Muscle of leg (tissue), 11 donors: Measurements from ENCODE around the gene CPLANE2. TPM values are rescaled to one million over a fixed set of nuclear protein-coding genes. Genes with fewer than 3 reads are reported as not detected.
A peak's percentile ranks its signal among the peaks of the same experiment; 100 is the strongest.
"Not testable (repeated sequence)": the region's sequence is repeated elsewhere in the genome, so short reads cannot be mapped to it uniquely, and the experiment has no call there.

Experiments
- DNase-seq: peaks from one replicate; pipeline ENCODE4 v3.0.0; 2013
- H3K27ac ChIP-seq: one replicate; pipeline ENCODE4 v1.5.1; 2013; ENCODE audit warnings: mild to moderate bottlenecking, low read length, control low read depth
- H3K27me3 ChIP-seq: one replicate; pipeline ENCODE4 v1.6.1; 2013; ENCODE audit warnings: low read length; ENCODE audit not compliant: control insufficient read depth, insufficient read depth
- H3K36me3 ChIP-seq: one replicate; pipeline ENCODE4 v1.6.1; 2013; ENCODE audit warnings: low read length; ENCODE audit not compliant: control insufficient read depth, insufficient read depth
- H3K4me1 ChIP-seq: one replicate; pipeline ENCODE4 v1.6.1; 2013; ENCODE audit warnings: low read length; ENCODE audit not compliant: control insufficient read depth, insufficient read depth
- H3K4me3 ChIP-seq: one replicate; pipeline ENCODE4 v1.5.1; 2013; ENCODE audit warnings: low read length, control low read depth
- H3K9me3 ChIP-seq: replicated peaks from 2 replicates; pipeline ENCODE4 v1.6.1; 2013; ENCODE audit warnings: low read depth, low read length; ENCODE audit not compliant: control insufficient read depth
- WGBS: methylation state at CpG from one replicate; pipeline ENCODE4 v1.1.5; 2013; ENCODE audit warnings: missing lambda C conversion rate; ENCODE audit not compliant: insufficient coverage; 5-methylcytosine and 5-hydroxymethylcytosine counted together
- polyA plus RNA-seq, 8 donors: library from polyadenylated mRNA; unstranded; fragments of 120-200 nt; gene quantifications; one replicate each; pipeline versions ENCODE4 v1.2.1 to v1.2.3, GENCODE V29; 2013; ENCODE audit warnings: inconsistent platforms in 1 of 8, low replicate concordance in 1 of 8; ENCODE audit not compliant: insufficient read length in 8 of 8, insufficient read depth in 1 of 8
- total RNA-seq: library from RNA; stranded (reverse); fragments of 120-200 nt; gene quantifications from one replicate; pipeline ENCODE4 v1.2.4, GENCODE V29; 2013

Gene CPLANE2
- total and polyA plus RNA-seq, 9 donors, result 1.7 to 3.4 (median 2.8) TPM

- Histone ChIP-seq H3K4me1 (peaks cover 30% of the 10 kb centered on the region), H3K27me3 (peaks cover 34% of the 10 kb centered on the region), H3K9me3 (no peaks in the 10 kb centered on the region), H3K4me3 (no peak overlapping the region), H3K27ac (no peak overlapping the region), H3K36me3 (no peaks in the 10 kb centered on the region)
- DNase-seq, result no peak
- WGBS, result 84% methylated on average over 25 of the region's 35 CpGs
Measured at GRCh38 chr1:16231331-16232315, 5.4 kb downstream of the CPLANE2 start.

GRCh38 chr1:16230744-16231143 lies 6.2 kb downstream of the CPLANE2 start:
- no peak for DNase-seq
- WGBS, result 77% methylated on average over 10 of the region's 13 CpGs

DNA sequence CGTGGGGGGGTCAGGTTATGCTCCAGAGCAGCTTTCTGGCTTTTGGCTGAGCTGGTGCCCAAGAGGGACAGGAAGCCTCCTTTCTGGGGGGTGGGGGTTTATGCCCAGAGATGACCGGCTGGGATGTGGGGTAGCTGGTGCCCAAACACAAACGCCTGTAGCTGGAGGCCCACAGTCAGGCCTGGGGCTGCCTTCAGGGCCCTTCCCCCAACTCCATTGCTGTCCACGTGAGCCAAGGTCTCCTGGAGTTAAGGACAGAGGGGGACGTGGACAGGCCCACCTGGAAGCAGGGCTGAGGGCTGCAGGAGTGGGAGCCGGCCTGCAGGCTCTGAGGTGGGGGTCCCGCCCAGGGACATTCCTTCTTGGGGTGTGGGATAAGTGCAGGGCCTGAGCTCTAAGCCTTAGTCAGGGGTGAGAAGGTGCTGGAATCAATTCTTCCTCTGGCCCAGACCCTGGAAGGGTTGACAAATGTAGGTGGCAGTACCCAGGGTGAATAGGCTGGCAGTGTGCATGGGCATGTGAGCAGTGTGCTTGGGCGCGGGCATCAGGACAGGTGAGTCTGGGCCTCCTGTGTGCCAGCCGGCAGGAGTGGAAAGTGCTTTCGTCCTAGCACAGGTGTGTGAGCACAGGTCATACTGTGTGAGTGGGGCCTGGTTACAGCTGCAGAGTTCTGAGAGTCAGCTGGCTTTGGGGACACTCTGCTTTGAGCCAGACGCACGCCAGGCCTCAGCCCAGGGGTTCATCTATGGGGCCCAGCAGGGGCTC lies 6.8 kb downstream of the CPLANE2 start:
- H3K9me3 ChIP-seq, result peaks cover 4% of the 10 kb centered on the region
- H3K4me1 ChIP-seq, result peaks cover 27% of the 10 kb centered on the region
- 80% methylated on average over 12 of the region's 13 CpGs for WGBS
- no peak overlapping the region for H3K4me3 ChIP-seq
- no peaks in the 10 kb centered on the region for H3K36me3 ChIP-seq
- DNase-seq, result no peak
- H3K27ac ChIP-seq, result no peak overlapping the region
- H3K27me3 ChIP-seq, result peaks cover 48% of the 10 kb centered on the region

More at GRCh38 chr1:16230744-16231143, 6.2 kb downstream of the CPLANE2 start:
- H3K9me3 ChIP-seq, result peaks cover 4% of the 10 kb centered on the region
- no peak overlapping the region for H3K4me3 ChIP-seq
- H3K27me3 ChIP-seq, result peaks cover 43% of the 10 kb centered on the region
- no peak overlapping the region for H3K27ac ChIP-seq
- no peaks in the 10 kb centered on the region for H3K36me3 ChIP-seq
- peaks cover 27% of the 10 kb centered on the region for H3K4me1 ChIP-seq

DNA sequence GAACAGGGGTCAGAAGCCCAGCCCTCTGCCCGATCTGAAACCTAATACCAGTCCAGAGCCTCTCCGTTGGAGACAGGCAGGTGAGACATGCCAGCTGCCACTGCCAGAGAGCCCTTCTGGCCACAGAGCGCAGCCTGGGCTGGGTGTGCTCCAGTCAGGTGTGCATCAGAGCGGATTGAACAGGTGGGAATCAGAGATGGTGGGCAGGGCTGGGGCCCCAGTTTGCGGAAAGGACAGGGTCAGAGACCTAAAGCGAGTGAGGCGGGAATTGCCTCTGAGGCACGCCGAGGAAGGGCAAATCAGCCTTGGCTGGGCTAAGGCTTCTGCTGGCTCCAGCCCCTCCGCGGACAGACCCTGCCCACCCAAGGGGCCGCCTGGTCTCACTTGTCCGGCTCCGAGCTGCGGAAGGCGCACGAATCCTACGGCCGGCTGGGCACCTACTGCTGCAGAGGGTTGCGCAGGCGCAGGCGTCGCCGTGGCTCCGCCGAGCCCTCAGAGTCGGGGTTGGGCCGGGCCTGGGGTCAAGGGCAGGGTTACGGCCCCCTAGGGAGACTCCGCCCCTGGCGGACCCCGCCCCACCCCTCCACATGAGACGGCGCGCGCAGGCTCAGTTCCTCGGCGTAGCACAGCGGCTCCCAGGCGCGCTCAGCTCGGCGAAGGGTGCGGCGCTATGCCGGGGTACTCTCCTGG lies 10.3 kb downstream of the CPLANE2 start:
- DNase-seq, result no peak
- 5% methylated on average over 33 of the region's 46 CpGs for WGBS
- peaks cover 21% of the 10 kb centered on the region for H3K4me1 ChIP-seq
- H3K9me3 ChIP-seq, result peaks cover 4% of the 10 kb centered on the region
- peak overlapping the region; percentile 13 for H3K4me3 ChIP-seq
- no peak overlapping the region for H3K27ac ChIP-seq
- no peaks in the 10 kb centered on the region for H3K36me3 ChIP-seq
- H3K27me3 ChIP-seq, result peaks cover 48% of the 10 kb centered on the region

- WGBS, result 74% methylated on average over 4 of the region's 7 CpGs
- Histone ChIP-seq H3K4me1 (peaks cover 21% of the 10 kb centered on the region), H3K9me3 (peaks cover 4% of the 10 kb centered on the region), H3K27ac (no peak overlapping the region), H3K27me3 (peaks cover 51% of the 10 kb centered on the region), H3K4me3 (no peak overlapping the region), H3K36me3 (no peaks in the 10 kb centered on the region)
- DNase-seq, result no peak
Measured at GRCh38 chr1:16226129-16226489, 10.9 kb downstream of the CPLANE2 start.

DNA sequence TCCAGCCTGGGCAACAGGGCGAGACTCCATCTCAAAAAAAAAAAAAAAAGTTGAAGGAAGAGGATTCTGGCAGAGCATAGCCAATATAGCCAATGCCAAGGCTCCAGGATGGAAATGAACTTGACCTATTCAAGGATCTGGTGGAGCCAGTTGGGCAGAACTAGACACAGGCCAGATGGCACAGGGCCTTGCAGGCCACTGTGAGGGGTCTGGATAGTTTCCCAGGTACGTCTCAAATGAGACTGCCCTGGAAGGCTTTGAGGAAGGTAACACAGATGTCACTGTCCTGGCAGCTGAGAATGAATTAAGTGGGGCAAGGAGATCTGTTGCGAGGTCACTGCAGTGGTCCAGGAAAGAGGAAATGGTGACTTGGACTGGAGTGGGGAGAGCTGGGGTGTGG lies 12.5 kb downstream of the CPLANE2 start:
- no peak overlapping the region for H3K27ac ChIP-seq
- H3K27me3 ChIP-seq, result peaks cover 45% of the 10 kb centered on the region
- peaks cover 21% of the 10 kb centered on the region for H3K4me1 ChIP-seq
- H3K4me3 ChIP-seq, result no peak overlapping the region
- H3K36me3 ChIP-seq, result no peaks in the 10 kb centered on the region
- H3K9me3 ChIP-seq, result peaks cover 4% of the 10 kb centered on the region
- WGBS, result 81% methylated on average over 3 of the region's 3 CpGs
- no peak for DNase-seq

- not testable (repeated sequence) for H3K9me3 ChIP-seq, H3K4me3 ChIP-seq, H3K27ac ChIP-seq, H3K36me3 ChIP-seq, DNase-seq
- 100% methylated on average over 3 of the region's 14 CpGs for WGBS
- Histone ChIP-seq H3K4me1 (peaks cover 16% of the 10 kb centered on the region), H3K27me3 (peaks cover 28% of the 10 kb centered on the region)
Measured at GRCh38 chr1:16222716-16223115, 14.3 kb downstream of the CPLANE2 start.

GRCh38 chr1:16221499-16221898 lies 15.5 kb downstream of the CPLANE2 start:
- H3K4me3 ChIP-seq, result no peak overlapping the region
- 100% methylated on average over 1 of the region's 1 CpG for WGBS
- no peak for DNase-seq

GRCh38 chr1:16219968-16220500 lies 16.9 kb downstream of the CPLANE2 start:
- no peak overlapping the region for H3K27ac ChIP-seq
- peaks cover 20% of the 10 kb centered on the region for H3K4me1 ChIP-seq
- no peak for DNase-seq
- H3K4me3 ChIP-seq, result no peak overlapping the region
- peaks cover 4% of the 10 kb centered on the region for H3K27me3 ChIP-seq
- H3K9me3 ChIP-seq, result no peaks in the 10 kb centered on the region
- WGBS, result 68% methylated on average over 2 of the region's 4 CpGs
- H3K36me3 ChIP-seq, result no peaks in the 10 kb centered on the region

More at GRCh38 chr1:16221499-16221898, 15.5 kb downstream of the CPLANE2 start:
- Histone ChIP-seq H3K36me3 (no peaks in the 10 kb centered on the region), H3K27me3 (peaks cover 16% of the 10 kb centered on the region), H3K9me3 (peaks cover 4% of the 10 kb centered on the region), H3K4me1 (peaks cover 14% of the 10 kb centered on the region), H3K27ac (no peak overlapping the region)
